Germinal center (tissue), 1 donor: Measurements from ENCODE around the gene PSMB3.
A peak's percentile ranks its signal among the peaks of the same experiment; 100 is the strongest.

Source experiments
- DNase-seq: peaks from one replicate; pipeline ENCODE4 v3.0.0; 2012; ENCODE audit warnings: mixed read lengths, low spot score

Gene PSMB3

DNA sequence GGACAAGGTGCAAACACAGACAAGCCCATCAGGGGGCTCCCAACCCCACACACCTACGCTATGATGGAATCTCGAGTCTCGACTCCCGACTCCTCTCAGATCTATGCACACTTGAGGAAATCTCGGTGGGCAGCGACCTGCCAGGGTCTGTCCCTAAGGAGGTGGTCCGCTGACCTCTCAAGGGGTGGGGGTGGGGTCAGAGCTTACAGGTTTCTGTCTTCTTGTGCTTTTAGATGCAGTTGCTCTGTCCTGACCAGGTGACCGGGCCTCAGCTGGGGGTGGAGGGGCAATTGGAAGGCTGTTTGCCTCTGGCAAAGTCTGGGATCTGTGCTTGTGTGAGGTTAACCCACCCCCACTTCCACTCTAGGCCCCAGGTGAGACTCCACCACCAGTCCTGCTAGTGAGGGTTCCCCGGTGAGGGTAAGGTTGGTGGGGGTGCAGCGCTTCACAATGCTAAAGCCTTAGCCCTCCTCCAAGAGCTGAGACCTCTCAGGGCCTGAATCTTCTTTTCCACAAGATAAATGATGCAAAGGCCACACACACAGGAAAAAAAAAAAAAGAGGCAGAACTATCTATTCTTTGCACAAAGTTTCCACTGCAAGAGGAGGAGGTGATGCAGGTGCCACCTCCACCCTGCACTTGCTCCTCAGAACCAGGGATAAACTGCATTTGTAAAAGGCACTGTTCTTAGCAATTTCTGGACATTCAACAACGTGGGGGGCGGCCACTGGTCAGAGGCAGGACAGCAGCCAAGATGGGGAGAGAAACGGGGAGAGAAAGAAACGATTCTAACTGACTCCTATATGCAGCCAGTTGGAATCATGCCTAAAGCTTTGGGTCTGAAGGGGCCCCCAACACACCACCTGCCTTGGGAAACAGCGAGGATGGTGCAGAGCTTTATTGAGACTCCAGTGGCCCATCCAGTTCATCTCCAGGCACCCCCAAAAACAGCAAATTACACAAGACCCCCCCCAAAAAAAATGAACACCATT is 18.3 kb upstream of the PSMB3 start:
- peak; percentile 50 for DNase-seq

DNA sequence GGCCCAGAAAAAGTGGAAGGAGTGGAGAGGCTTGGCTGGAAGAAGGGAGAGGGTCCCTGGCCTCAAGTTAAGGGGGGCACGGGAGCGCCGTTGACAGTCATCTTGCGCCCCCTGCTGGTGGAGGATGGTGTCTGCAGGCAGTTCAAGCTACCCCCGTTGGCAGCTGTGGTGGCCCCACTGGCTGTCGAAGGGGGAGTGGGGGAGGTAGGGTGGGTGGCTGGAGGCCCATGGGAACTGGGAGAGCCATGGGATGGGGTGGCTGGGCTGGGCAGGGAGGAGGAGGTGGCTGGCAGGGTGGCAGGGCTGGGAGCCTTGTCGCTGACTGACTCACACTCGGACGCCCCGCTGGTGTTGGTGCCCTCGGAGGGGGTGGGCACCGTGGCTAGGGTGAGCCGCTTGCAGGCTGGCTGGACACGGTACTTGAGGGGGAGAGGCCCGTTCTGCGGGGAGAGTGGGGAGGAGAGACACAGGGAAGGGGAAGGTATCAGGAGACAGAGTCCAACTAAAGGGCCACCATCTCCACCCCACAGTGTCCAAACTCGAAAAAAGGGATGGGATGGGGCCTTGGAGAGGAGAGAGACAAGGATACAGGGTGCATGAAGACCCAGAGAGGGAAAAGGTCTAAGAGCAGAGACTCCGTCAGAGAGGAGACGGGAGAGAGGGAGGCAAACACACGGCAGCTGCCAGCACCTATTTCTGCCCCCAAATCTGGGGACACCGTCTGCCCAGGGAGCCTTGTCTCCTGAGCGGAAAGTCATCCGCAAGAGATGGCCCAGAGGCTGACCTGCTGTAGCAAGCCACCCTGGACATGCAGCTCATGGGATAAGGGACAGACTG is 17.2 kb upstream of the PSMB3 start:
- peak; percentile 87 for DNase-seq

DNA sequence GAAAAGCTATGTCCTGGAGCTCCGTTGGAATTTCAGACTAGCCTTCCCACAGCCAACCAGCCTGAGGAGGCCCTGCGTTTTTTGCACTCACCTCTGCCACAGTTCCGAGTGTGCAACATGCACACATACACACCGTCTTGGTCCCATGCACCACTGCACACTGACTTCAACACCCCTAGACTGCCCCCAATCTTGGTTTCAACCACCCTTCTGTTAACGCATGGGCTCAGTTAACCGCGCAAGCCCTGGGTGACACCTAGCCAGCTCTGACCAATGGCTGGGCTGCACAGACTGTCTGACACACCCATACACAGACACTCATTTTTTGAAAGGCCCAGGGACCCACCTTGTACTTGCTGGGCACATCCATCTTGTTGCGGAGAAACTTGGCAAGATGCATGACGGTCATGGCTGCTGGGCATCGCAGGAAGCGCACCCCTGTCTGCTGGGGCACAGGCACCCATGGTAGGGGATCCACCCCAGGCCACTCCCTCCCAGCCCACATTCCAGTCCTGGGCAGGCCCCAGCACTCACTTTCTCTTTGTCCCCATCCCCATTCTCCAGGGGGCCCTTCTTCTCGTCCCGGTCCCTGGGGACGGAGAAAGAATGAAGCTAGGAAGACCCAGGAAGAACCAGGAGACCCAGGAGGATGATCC is 14.4 kb upstream of the PSMB3 start:
- no peak for DNase-seq

DNA sequence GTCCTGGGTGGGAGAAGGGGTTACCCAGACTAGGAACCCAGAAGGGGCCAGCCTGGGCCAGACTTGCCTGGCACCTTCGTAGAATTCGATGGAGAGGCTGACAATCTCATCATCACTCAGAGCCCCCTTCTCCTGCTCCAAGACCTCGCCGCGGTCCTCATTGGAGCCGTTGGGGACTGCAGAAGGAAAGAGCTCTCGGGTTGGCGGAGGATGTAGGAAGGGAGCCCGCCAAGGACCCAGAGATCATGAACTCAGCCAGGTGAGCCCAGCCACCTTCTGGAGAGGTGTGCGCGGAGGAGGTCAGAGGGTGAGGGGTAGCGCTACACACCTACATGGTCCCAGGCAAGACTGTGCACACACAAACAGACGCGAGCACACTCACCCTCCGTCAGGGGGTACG is 13.9 kb upstream of the PSMB3 start:
- no peak for DNase-seq

DNA sequence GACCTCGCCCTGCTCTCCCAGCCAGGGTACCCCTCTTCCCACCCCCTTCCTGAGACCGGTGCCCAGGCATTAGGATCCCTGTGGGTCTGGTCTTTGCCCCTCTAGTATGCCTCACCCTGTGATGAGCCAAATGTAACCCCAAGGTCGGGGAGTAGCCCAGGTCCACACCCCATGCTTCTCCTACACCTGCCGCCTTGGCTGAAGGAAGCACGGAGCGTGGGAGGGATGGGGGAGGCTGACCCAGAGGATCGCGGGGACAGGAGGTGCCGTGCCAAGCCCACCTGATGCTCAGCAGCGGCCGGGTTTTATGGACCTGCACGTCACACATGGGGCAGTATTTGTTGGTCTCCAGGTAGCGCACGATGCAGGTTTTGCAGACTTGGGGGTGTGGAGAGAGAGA is 13.2 kb upstream of the PSMB3 start:
- DNase-seq, result no peak

DNA sequence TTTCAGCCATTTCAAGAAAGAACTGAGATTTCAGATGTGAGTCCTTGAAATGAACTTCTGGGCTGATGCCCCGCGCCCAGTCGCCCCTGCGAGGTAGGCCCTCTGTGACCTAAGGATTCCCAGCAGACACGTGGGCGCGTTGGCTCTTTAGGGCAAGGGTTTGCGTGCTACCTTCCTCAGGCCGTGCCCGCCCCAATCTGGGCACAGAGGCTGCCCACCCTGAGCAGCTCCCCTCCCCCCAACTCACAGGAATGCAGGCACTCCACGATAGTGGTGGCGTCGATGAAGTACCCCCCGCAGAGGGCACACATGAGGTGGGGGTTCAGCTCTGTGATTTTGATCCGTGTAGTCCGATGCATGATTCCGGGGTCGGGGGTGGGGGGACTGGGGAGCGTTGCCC is 12.5 kb upstream of the PSMB3 start:
- DNase-seq, result no peak

DNA sequence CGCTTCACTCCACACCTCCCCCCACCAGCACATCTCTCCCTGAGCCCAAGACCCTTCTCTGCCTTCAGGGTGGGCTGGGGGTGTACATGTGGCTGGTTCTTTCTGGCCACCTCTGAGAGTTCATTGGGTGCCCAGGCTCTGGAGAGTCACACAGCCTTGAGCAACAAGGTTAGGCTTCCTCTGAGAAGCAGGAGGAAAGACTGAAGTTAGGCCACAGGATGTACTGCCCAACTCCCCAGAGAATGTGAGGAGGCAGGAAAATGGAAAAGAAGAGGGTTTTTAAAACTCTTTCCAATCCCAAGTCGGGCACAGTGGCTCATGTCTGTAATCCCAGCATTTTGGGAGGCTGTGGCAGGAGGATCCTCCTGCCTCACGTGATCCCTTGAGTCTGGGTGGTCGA is 11.7 kb upstream of the PSMB3 start:
- DNase-seq, result no peak

DNA sequence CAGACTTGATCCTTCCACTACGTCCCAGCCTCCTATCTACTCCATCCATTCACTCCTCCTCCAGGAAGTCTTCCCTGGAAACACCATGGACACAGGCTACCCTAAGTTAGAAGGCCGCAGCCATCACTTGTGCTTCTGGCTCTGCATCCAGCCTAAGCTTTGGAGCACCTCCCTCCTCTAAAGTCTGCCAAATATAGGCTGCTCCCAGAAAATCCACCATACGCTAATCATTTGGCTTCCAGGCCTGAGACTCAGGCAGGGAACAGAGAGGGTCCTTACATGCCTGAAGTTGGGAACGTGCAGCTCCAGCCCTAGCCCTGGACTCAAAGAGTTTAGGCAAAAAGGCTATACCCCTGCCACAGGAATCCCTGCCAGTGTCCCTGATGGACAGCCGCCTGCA is 11.1 kb upstream of the PSMB3 start:
- no peak for DNase-seq

DNA sequence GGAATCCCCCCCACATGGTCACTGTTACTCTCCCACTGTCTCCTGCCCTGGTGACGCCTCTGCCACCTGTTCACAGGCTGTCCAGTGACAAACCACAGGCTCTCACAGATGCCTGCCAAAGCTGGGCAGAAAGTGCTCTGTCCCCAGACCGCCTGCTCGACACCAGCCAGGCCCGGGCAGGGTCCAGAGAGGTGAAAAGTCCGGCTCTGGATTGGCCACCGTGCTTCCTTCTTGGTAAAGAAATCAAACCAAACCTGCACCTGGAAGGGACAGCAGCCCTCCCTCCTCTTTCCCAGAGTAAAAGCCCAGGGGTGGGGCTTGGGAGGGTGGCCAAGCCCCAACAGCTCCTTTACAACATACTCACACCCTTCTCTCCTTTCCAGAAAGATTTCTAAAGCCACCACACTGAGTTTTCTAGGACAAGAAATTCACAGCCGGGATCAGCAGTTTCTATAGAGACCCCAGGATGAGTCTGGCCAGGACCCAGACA is 10.6 kb upstream of the PSMB3 start:
- no peak for DNase-seq

DNA sequence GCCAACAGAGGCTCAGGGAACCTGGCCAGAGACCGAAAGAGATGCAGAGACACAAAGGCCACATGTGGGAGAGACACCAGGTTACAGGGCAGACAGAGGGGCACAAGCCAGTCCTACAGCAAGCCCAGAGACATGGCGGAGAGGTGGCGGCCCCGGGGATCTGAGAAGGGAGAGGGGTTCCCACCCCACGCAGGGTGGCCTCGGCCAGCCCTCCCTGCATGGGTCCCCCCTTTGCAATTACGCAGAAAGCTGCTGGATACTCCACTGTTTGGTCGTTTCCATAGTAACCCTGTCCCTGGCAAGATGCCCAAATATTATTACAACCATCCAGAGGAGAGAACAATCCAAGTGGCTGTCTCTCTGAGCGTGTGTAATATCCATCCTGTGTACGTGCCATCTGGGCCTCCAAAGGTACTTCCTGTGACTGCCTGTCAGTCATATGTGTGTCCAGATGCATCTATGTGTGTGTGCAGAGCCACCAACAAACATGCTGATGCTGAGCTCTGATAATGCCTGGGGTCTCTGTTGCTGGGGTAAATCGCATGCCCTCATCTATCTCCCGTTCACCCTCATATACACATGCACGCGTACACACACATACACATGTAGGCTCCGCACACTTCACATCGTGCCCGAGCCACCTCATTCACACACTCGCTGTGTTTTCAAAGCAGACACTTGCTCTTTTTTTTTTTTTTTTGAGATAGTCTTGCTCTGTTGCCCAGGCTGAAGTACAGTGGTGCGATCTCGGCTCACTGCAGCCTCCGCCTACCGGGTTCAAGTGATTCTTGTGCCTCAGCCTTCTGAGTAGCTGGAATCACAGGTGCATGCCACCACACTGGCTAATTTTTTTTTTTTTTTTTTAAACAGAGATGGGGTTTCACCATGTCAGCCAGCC is 9.9 kb upstream of the PSMB3 start:
- no peak for DNase-seq

DNA sequence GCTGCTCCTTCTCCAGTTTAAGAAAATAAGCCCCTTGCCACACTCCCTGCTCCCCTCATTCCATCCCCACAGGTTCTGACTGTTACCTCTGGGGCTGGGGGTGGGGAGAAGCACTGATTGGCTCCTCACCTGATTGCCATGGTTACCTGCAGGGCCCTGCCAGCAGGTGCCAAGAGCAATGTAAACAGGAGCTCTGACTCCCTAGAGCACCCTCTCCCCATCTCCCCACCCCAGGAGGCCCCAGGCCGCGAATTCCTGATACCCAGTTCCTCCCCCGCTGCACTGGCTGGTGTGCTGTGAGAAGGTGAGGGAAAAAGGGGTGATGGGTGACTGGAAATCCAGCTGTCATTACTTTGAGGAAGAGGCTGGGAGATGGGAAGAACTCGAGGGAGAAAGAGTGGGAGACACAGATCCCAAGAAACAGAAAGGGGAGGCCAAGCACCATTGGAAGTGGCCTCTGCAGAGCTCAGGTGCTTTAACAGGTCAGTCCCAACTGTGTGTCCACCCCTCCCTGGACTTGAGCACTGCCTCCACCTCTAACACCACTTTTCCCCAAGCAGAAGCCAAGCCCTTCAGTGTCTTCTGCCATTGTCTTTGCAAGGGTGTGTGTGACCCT is 8.9 kb upstream of the PSMB3 start:
- no peak for DNase-seq

DNA sequence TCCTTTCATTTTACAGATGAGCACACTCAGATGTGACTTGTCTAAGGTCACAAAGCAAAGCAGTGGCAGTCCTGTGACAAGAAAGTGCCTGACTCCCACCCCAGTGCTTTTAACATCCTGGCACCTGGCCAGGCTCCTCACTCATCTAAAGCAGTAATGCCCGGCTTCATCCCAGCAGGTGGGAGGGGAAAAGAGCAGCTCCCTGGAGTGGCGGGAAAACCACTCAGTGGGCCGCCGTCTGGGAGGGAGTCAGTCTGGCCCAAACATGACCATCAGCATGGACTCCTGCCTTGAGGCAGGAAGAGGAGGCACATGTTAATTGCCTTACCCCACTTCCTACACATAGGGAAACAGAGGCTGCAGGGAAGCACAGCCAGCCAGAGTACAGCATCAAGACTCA is 7.0 kb upstream of the PSMB3 start:
- no peak for DNase-seq

DNA sequence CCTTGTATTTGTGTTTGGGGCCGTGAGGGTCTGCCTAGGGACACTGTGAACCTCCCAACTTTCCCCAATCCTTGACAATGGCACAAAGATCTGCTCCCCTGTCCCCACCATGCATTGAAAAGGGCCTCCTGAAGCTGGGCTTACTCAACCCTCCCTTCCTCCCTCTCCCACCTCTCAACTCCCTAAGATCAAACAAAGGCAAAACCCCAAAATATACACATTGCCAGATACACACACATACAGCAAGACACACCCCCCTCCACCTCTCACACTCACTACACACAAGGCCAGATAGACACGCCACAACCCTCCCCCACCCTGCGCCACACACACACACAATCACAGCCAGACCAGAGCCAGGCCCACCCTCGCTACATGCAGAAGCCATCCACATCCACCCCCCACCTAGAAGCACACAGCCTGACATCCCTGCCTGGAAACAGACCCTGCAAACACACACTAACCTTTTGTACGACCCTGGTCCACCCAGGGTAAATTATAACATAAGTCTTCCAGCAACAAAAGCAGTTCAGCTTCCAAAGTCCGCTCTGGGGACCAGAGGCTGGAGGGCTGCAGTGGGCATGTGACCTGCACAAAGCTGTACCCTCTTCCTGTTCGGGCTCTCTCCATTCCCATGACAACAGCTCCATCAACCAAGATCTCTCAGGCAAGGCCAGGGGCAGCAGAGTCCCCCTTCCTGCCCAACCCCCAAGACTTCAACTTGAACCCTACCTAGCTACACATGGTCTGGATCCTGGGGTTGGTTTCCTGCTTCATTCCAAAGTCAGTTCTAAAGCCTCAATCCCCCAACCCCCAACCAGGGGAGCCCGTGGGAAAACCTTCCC is 6.3 kb upstream of the PSMB3 start:
- no peak for DNase-seq

DNA sequence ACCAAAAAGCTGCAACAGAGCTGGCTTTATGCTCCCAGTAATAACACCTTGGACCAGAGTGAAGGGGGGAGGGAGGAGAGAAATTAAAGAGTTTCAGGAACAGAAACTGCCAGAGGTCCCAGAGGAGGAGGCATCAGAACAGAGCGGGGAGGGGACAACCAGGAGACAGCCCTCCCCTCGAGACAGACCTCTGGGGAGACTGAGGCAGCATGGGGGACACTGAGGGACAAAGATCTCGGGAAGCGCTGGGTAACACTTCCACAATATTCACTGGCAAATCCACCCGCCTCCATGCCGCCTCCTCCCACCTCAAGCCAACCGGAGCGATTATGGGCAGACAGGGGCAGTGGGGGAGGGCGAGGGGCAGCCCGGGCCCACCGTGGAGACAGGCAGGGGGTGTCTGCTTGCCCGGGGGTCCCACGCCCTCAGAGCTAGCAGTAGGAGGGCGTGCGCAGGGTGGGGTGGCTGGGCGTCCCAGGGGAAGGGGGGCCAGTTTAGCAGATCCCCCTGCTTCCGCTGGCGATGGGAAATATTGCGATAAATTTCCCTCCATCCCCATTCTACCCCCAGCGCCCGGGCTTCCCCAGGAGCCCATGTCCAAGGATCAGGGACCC is 5.6 kb upstream of the PSMB3 start:
- peak; percentile 69 for DNase-seq

DNA sequence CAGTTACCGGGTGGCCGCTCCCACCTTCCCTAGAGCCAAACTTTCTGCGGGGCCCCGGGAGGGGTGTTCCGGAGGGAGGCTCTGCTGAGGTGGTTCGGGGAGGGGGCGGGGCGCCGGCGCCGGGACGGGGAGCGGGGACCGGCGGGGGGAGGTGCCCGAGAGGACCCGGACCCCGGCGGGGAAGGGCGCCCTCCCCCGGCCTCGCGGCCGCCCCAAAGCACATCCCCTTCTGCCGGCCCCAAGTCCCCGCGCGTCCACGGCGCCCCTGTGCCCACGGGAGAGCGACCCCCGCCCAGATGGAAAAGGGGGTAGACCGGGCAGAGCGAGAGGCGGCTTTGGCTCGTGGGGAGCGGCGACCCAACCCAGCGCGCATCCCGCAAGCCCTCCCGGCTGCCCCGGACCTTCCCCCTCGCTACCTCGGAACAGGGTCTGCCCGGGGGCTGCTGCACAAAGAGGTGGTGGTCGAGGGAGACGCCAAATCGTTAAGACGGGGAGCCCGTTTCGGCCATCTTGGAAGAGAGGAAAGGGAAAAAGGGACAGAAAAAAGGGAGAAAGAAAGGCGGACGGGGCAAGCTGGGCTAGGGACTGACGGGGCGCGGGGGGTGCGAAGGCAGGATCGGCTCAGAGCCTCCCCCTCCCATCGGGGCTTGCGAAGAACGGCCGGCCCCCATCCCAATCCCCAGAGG is 4.9 kb upstream of the PSMB3 start:
- no peak for DNase-seq

DNA sequence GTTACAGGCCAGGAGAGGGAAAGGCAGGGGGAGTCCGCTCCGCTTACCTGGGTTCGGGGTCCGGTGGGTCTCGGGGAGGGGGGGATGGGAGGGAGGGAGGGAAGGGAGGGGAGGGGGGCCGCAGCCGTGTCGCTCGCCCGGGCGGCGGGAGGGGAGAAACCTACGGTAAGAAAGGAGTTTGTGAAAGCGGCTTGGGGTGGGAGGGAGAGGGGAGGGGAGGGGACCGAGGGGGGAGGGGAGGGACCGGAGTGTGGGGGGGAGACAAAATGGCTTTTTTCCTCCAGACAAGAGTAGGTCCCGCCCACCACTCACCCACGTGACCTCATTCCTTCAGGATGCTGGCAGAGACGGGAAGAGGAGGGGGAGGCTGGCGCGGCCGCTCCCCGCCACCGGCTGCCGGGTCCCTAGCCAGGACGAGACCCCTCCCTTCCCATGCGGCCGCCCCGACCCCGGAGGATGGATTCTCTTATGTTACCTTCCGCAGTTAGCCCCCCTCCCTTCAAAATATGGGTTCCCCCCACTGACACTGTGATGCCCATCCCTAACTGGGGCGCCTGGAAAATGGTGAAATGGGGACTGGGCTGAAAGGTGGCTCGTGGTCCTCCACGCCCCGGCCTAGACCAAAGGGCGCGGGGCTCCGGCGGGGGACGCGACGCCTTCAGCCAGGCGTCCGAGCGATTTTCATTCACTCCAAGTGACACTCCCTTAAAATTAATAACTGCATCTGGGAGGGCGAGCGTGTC is 4.2 kb upstream of the PSMB3 start, which contains the start of gene PCGF2:
Gene PCGF2, minus strand, starts transcription at position 188 of the 743 bp plus-strand sequence. CDS start 7,934 bp downstream, outside the sequence.
- DNase-seq, result no peak

DNA sequence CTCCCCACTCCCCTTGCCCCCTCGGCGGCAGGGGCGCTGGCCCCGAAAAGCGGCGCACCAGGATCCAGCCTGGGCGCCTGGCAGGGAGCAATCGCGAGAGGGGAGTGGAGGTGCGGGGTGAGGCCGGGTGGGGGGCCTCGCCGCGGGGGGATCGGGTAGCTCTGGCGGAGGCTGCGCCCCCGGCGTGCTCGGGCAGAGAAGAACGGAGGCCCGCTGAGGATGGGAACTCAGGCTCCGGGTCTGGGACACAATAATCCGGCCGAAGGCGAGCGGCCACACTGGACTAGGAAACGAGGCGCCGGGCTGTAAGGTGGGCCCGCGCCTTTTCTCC is 3.7 kb upstream of the PSMB3 start:
- no peak for DNase-seq
